Embryonic facial prominence (tissue), 1 donor: Measurements from ENCODE around the gene RBFA.
"Not testable (repeated sequence)": the region's sequence is repeated elsewhere in the genome, so short reads cannot be mapped to it uniquely, and the experiment has no call there.

ENCODE experiments used
- DNase-seq: peaks from one replicate; pipeline ENCODE4 v3.0.0-alpha.2; 2016; ENCODE audit errors: extremely low spot score

The RBFA gene

GRCh38 chr18:80027719-80028118 lies 6.5 kb upstream of the RBFA start:
- DNase-seq: not testable (repeated sequence)

- no peak for DNase-seq
Observed at GRCh38 chr18:80029690-80030089, 4.5 kb upstream of the RBFA start.

DNA sequence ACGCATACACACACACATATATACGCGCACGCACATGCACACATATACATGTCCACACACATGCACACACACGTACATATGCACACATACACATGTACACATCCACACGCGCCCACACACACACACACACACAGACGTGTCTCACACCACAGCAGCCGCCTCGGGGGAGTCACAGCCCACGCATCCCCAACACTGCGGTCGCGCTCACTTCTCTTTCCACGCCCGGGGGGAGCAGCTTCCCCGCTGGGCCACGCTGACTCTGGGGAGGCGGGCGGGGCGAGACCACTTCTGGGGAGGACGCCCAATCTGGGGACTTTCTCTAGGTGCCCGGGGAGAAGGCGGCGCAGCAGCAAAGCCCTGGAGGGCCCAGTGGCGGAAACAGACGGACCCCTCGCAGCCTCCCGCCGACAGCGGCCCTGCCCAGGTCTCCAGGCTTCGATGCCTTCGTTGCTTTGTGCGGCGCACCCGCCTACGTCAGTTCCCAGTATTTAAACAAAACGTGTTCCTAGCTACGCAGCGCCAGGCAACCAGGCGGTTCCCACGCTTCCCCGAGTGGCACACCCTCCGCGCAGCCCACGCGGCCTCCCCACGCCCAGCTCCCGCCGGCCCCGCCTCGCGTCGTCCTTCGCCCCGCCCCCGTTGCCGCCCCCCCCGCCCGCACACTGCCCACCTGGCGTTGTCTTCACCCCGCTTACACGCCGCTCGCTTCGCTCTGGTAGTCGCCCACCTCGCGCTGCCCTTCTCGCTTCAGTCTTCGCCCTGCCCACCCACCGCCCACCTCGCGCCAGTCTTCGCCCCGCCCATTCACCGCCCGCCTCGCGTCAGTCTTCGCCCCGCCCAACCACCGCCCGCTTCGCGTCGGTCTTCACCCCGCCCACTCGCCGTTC lies 810 bp upstream of the RBFA start:
- DNase-seq: peak; percentile 13

- no peak for DNase-seq
Observed at GRCh38 chr18:80034852-80035406, 695 bp downstream of the RBFA start.

GRCh38 chr18:80035997-80036396 lies 1.8 kb downstream of the RBFA start:
- no peak for DNase-seq

DNA sequence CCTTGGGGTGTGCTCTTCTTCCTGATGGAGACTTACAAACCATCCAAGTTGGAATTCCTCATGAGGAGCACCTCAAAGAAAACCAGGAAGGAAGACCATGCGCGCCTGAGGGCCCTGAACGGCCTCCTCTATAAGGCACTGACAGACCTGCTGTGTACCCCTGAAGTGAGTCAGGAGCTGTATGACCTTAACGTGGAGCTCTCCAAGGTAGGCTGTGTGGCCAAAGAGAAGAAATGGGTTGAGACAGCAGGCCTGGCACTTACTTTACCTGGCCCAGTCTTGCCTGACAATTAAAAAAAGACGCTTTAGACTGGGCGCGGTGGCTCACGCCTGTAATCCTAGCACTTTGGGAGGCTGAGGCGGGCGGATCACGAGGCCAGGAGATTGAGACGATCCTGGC lies 3.1 kb downstream of the RBFA start:
- no peak for DNase-seq

GRCh38 chr18:80037869-80038630 lies 3.8 kb downstream of the RBFA start:
- no peak for DNase-seq

DNA sequence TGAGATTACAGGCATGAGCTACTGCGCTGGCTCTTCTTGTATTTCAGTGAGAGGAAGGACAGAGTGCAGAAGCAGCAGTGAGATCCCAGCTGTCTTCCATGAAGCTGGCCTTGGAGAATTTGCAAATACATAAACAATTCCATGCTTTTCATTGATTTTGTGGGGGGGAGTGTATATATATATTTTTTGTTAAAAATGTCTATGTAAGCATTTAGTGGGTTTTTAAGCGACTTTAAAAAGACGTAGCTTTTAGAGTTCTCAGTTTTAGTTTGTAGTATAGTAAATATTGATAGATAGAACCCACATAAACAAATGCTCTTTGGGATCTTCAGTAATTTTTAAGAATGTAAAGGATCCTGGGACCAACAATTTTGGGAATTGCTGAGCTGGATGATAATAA lies 6.3 kb downstream of the RBFA start:
- DNase-seq: no peak

GRCh38 chr18:80041424-80041823 lies 7.2 kb downstream of the RBFA start:
- DNase-seq: no peak

GRCh38 chr18:80042785-80043184 lies 8.6 kb downstream of the RBFA start:
- DNase-seq: no peak

DNA sequence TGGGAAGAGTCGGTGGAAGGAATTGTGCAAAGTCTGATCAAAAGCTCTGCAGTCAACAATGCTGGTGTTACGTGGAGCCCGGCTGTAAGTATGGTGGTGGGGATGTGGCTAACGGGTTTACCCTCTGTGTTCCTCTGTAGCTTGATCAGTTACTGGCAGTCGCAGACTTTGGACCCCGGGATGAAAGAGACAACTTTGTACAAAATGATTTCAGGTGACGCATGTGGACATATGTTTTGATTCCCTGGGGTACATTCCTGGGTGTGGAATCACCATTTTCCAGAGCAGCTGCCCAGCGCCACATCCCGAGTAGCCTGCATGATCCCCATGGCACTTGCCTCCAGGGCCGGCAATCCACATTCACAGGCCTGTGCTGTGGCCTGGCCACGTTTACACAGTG lies 9.8 kb downstream of the RBFA start:
- DNase-seq: no peak

GRCh38 chr18:80046011-80046410 lies 11.8 kb downstream of the RBFA start:
- no peak for DNase-seq

GRCh38 chr18:80046431-80046830 lies 12.2 kb downstream of the RBFA start:
- no peak for DNase-seq

DNA sequence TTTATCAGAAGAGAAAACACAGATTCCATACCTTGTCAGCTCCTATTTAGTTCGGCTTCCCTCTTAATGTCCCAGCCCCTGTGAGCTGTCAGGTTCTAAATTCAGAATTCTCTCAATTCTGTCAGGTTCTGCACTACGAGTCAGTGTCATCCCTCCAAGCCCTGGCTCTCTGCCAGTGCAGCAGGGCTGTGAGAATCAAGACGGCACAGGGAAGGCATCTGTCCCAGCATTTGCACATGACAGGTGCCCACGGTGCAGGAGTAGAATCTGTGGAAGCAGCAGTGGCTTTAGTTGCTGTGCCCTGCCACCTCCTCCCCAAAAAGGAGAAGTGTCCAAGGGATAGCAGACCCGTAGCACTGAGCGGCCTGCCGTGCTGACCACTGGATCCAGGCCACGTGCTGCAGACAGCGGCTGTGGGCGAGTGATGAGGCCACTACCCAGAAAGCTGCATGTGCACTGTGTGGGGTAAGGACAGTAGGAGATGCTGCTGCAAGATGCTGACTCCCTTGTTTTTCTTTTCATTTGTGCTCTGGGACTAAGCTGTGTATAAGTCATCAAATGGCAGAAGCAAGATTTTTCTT lies 12.8 kb downstream of the RBFA start:
- no peak for DNase-seq

DNA sequence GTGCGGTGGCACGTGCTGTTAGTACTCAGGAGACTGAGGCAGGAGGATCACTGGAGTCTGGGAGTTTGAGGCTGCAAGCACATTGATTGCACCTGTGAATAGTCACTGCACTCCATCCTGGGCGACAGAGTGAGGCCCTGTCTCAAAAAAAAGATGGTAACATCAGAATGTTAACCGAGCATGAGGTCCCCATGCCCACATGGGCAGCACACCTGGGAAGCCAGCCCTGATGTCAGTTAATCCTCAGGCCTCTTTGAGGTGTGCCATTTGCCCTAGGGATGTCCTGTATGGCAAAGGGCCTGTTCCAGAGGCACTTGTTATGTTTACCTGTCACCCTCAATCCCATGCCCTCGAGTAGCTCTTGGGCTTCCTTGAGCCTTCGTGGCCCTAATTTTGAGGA lies 16.6 kb downstream of the RBFA start:
- no peak for DNase-seq

- DNase-seq: no peak
Observed at GRCh38 chr18:80056095-80056494, 21.9 kb downstream of the RBFA start.

- DNase-seq: no peak
Observed at GRCh38 chr18:80059945-80060344, 25.7 kb downstream of the RBFA start.

- DNase-seq: no peak
Observed at GRCh38 chr18:80065705-80066104, 31.5 kb downstream of the RBFA start.

- no peak for DNase-seq
Observed at GRCh38 chr18:80067321-80067720, 33.1 kb downstream of the RBFA start.

GRCh38 chr18:80067897-80068296 lies 33.7 kb downstream of the RBFA start:
- DNase-seq: no peak

- no peak for DNase-seq
Observed at GRCh38 chr18:80068571-80069272, 34.5 kb downstream of the RBFA start.

- no peak for DNase-seq
Observed at GRCh38 chr18:80070825-80071224, 36.6 kb downstream of the RBFA start.
